Stimulated activated CD8-positive, alpha-beta memory T cell treated with anti-CD3 and anti-CD28 coated beads, Interleukin-4, amount 100 ng/mL, for 1 hour (primary cell): Measurements from ENCODE around the gene VAMP5.
A peak's percentile ranks its signal among the peaks of the same experiment; 100 is the strongest.
"Not testable (repeated sequence)": the region's sequence is repeated elsewhere in the genome, so short reads cannot be mapped to it uniquely, and the experiment has no call there.

Experiments used
- DNase-seq, 2 donors: peaks; one replicate each; pipeline ENCODE4 v3.0.0-alpha.2; 2020; ENCODE audit warnings: low read depth in 2 of 2, low spot score in 1 of 2

VAMP5 gene

DNA sequence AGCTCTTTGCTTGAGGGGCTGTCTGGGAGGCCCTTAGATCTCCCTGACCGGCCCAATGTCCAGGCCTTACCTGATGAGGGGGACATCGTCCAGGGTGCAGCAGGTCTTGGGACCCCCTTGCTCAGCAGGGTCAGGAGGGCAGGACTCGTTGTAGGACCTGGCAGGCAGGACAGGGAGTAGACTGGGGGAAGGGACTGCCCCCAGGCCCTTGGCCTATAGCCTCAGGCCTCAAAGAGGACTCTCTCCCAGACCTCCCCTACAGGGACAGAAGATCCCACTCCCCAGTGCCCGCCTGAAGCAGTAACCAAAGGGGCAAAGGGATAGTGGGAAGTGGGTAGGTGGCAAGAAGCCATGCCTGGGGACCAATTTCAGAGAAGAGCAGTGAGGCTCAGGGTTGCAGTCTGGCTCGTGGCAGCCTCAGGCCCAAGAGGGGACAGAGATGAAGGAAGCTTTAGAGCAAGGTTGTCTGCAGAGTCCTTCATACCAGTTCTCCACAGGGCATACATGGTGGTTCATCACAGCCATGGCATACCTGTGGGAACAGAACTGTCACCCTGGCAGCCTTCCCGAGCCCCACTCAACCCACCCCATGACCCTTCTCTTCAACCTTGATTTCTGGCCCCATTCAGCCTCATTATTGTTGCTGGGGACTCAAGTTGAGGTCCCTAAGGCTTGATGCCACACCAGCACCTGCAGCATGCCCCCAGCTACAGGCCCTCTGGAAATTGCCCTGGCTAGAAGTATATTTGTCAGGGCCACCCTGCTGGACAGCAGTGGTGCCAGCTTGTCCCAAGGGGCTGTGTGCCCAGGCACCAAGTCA lies 16.9 kb downstream of the VAMP5 start:
- DNase-seq, result no peak

DNA sequence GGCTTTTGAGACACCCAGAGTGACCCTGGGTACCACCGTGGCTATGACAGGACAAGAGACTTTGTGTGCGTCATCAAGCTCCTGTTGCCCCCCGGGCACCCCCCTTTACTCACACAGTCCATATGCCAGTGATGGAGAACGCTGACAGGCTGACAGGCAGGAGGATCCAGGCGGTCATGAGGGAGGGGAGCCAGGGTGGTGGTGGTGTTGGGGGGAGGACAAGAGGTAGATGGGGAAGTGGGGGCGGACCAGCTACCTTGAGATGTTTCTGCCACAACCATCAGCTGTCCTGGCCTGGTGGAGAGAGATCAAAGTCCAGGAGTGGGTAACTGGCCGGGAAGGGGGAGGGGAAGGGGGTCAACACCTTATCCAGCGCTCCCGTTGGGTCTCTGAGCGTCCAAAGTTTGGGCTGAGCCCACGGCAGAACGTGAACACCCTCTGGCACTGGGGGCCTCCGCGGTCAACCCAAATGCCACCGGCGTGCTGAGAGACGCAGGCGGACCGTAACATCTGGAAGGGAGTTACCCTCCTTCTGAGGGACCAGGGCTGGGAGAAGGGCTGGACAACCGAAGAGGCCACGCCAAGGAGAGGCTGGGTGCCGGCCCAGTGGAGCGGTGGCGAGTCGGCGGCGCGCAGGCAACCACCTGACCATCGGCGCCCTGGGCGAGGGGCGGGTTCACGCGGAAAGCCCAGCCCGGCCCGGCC lies 17.7 kb downstream of the VAMP5 start:
- DNase-seq, result no peak

DNA sequence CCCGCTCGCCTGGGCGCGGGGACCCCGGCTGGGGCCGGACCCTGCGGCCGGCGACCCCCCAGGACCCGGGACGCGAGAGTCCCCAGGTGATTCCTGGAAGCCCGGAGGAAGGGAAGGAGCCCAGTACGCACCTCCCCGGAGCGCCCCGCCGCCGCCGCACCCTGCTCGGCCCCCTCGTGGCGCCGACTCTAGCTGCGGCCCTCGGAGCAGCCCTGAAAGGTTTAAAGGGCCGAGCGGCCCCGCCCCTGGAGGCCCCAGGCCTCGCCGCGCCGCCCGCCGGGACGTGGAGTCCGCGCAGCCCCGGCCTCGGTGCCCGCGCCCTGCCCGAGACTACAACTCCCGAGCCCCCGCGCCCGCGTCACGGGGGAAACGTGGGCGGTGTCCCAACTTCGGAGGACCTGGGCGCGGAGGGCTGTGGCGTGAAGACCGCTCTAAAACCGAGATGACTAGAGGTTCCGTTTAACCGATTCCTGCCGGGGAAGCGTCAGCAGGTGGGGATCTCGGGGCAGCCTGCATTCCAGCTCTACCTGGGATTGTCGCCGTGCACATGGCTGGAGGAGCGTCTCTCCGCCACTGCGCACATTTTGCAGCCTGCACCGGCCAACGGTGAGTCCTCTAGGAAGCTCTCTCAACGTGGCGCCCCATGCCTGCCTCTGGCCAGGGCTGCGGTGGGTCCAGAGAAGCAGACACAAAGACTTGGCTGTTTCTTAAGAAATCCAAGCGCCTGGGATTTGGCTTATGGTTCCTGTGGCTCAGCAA lies 18.4 kb downstream of the VAMP5 start, which contains the start of gene TMEM150A:
Gene TMEM150A, minus strand, starts transcription at position 223 of the 759 bp plus-strand sequence. CDS start 750 bp downstream, outside the sequence.
- peak; percentile 67 to 73 for DNase-seq

- not testable (repeated sequence) for DNase-seq
These were observed 19.9 kb downstream of the VAMP5 start for GRCh38 chr2:85604133-85604444.

DNA sequence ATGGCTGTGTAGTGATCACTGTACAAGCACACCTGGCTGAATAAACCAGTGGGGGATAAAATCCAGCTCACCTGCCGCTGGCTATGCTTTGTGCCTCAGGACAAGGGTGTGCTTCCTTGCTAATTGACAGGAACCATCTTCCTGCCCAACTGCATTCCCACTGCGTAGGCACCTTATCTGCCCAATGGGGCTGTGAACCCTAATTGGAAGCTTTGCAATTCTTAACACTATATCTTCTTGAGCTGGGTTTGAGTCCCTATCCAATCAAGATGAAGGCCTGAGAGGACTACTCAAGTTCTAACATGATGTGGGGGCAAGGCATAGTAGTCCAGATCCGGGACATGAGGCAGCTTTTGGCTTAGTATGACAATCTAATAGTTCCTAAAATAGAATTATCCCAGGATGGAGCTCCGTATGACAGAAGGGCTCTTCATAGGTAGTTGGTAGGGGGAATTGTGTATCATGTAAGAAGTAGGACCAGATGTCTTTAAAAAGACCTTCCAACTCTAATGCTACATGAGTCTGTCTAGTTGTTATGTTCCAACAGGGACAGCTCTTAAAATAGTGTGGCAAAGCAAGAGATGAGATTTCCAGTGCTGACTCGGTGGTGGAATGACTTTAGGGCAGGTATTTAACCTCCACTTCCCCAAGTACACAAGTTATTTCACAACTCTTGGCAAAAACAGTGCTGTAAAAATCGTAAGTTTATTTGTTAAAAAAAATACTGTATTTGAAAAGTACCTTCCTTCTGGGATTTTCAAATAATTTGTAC lies 20.5 kb downstream of the VAMP5 start:
- DNase-seq, result no peak

GRCh38 chr2:85605406-85606115 lies 21.3 kb downstream of the VAMP5 start:
- no peak for DNase-seq

GRCh38 chr2:85606116-85606455 lies 21.9 kb downstream of the VAMP5 start:
- DNase-seq, result no peak

- no peak for DNase-seq
These were observed 23.3 kb downstream of the VAMP5 start for GRCh38 chr2:85607268-85608215.

DNA sequence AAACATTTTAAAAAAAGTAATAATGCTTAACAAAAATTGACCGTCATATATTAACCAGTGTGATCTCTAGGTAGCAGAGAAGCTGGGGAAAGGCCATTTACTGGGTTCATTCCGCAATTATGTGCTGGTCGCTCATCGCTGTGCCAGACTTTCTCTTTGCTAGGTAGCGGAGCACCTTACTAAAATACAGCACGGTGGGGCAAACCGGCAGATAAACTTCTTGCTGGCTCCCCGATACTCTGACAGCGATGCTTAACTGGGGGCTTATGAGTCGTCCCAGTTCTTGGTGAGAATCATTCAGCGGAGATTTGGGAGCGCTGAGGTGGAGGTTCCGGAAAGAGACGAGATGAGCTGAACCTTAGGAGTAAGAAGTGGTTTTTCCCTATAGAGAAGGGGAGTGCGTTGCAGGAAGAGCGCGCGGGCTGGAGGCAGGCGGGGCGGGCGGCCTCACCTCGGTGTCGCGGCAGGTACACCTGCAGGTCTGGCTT lies 27.0 kb downstream of the VAMP5 start:
- no peak for DNase-seq

GRCh38 chr2:85611705-85612587 lies 27.7 kb downstream of the VAMP5 start, which contains the start of gene C2orf68:
Gene C2orf68 (minus strand): TSS chr2:85612066. CDS start chr2:85611984, 82 bp downstream.
- DNase-seq, result peak; percentile 55 to 70

GRCh38 chr2:85613717-85614515 lies 29.7 kb downstream of the VAMP5 start:
- no peak for DNase-seq

GRCh38 chr2:85614757-85615156 lies 30.5 kb downstream of the VAMP5 start:
- not testable (repeated sequence) for DNase-seq

GRCh38 chr2:85615413-85615728 lies 31.1 kb downstream of the VAMP5 start:
- no peak for DNase-seq

GRCh38 chr2:85617723-85618122 lies 33.5 kb downstream of the VAMP5 start:
- not testable (repeated sequence) for DNase-seq

GRCh38 chr2:85619617-85620016 lies 35.4 kb downstream of the VAMP5 start:
- no peak for DNase-seq

GRCh38 chr2:85621338-85621737 lies 37.1 kb downstream of the VAMP5 start:
- no peak for DNase-seq

DNA sequence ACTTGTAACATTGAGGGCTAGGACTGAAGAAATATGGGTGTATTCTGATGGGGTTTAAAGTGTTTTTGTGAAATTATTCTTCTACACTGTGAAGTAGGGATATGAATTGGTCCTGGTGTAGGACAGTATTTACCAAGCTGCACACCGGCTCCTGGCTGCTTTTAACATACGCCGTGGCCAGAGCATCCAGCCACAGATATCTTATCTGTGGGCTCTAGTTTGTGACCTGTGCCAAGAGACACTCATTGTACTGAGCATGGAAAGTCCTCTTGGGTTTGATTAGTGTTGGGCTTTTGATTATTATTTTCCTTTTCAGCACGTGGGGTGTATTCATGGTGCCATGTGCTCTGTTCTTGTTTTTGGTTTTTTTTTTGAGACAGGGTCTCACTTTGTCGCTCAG lies 39.8 kb downstream of the VAMP5 start:
- DNase-seq, result no peak
